ENCODE results near the gene RRAS2. TPM values are rescaled to one million over a fixed set of nuclear protein-coding genes. Genes with fewer than 3 reads are reported as not detected.

The RRAS2 gene
- total RNA-seq, 2 experiments from 2014 or later: 0.60 TPM; not detected in 1

DNA sequence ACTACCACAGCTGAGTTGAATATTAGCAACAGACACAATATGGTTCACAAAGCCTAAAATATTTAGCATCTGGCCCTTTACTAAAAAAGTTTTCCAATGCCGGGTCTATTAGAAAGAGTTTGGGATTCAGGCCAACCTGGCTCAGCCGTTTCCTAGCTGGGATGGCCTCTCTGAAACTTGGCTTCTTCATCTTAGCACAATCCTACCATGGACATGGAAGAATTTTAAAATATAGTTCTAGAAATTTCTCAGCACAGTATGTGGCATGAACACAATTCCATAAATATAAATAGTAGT, 103.8 kb downstream of the RRAS2 start:
- TF ChIP-seq, protein P1, sequence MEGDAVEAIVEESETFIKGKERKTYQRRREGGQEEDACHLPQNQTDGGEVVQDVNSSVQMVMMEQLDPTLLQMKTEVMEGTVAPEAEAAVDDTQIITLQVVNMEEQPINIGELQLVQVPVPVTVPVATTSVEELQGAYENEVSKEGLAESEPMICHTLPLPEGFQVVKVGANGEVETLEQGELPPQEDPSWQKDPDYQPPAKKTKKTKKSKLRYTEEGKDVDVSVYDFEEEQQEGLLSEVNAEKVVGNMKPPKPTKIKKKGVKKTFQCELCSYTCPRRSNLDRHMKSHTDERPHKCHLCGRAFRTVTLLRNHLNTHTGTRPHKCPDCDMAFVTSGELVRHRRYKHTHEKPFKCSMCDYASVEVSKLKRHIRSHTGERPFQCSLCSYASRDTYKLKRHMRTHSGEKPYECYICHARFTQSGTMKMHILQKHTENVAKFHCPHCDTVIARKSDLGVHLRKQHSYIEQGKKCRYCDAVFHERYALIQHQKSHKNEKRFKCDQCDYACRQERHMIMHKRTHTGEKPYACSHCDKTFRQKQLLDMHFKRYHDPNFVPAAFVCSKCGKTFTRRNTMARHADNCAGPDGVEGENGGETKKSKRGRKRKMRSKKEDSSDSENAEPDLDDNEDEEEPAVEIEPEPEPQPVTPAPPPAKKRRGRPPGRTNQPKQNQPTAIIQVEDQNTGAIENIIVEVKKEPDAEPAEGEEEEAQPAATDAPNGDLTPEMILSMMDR (conservative IDR thresholded peaks at IDR 0.05; ENCODE audit: low read length): no peak
- no peak for TF ChIP-seq EZH2phosphoT487 (IDR thresholded peaks at IDR 0.05; ENCODE audit: borderline replicate concordance, low read depth, low read length)
- Histone ChIP-seq H3K9me2 (ENCODE audit: insufficient read depth, low read length) (no peaks in the 10 kb centered on the region), H3K4me3 (ENCODE audit: low read depth, low read length, poor library complexity, severe bottlenecking) (no peak overlapping the region), H3K27ac (ENCODE audit: low read depth, low read length, poor library complexity, severe bottlenecking) (no peak overlapping the region), H2AFZ (ENCODE audit: low read length) (no peak overlapping the region), H3K4me1 (ENCODE audit: insufficient read depth, low read length, poor library complexity, severe bottlenecking) (no peaks in the 10 kb centered on the region), H3K4me2 (ENCODE audit: low read length) (no peak overlapping the region), H3K9me3 (ENCODE audit: low read length) (no peaks in the 10 kb centered on the region), H3K36me3 (ENCODE audit: insufficient read depth, low read length) (no peaks in the 10 kb centered on the region), H3K79me2 (ENCODE audit: insufficient read depth, low read depth, low read length) (no peaks in the 10 kb centered on the region), H4K20me1 (ENCODE audit: insufficient read depth, low read length) (no peaks in the 10 kb centered on the region)
- no peak for DNase-seq (ENCODE audit: low spot score)
- intact Hi-C loops (cut with micrococcal nuclease; ENCODE audit: unreplicated experiment): no loop called here
- ChIA-PET POLR2A (no interaction called here), CTCF (ENCODE audit: unreplicated experiment) (no interaction called here)
- no TSS peak for BruUV-seq (replicated peaks)

DNA sequence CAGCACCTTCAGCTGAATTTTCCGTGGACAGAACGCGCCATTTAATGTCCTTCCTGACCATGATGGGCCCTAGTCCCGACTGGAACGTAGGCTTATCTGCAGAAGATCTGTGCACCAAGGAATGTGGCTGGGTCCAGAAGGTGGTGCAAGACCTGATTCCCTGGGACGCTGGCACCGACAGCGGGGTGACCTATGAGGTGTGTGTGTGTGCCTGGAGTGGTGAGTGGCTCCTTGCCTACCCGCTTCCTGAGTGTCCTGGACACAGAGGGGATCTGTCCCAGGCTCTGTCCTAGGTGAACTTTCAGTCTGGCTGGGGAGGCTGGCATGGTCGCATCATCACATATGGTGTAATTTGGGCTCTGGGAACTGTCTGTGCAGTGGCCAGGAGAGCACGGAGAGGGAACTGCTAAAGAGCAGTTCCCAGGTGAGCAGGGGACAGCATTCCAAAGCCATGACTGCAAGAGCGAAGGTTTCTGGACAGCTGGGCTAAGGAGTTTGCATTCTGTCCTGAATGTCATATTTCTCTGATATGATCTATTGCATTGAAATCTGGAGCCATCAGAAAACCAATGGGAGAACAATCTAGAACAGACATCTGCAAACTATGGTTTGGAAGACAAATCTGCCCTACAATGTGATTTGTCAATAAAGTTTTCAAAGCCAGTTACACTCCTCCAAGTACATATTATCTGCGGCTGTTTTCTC, 104.3 kb downstream of the RRAS2 start:
- BruUV-seq (replicated peaks): no TSS peak
- ChIA-PET CTCF (ENCODE audit: unreplicated experiment) (no interaction called here), POLR2A (no interaction called here)
- intact Hi-C loops (cut with micrococcal nuclease; ENCODE audit: unreplicated experiment): no loop called here
- Histone ChIP-seq H3K27ac (ENCODE audit: low read depth, low read length, poor library complexity, severe bottlenecking) (no peak overlapping the region), H3K36me3 (ENCODE audit: insufficient read depth, low read length) (no peaks in the 10 kb centered on the region), H3K79me2 (ENCODE audit: insufficient read depth, low read depth, low read length) (no peaks in the 10 kb centered on the region), H3K9me2 (ENCODE audit: insufficient read depth, low read length) (no peaks in the 10 kb centered on the region), H4K20me1 (ENCODE audit: insufficient read depth, low read length) (no peaks in the 10 kb centered on the region), H3K9me3 (ENCODE audit: low read length) (no peaks in the 10 kb centered on the region), H2AFZ (ENCODE audit: low read length) (no peak overlapping the region), H3K4me3 (ENCODE audit: low read depth, low read length, poor library complexity, severe bottlenecking) (no peak overlapping the region), H3K4me2 (ENCODE audit: low read length) (no peak overlapping the region), H3K4me1 (ENCODE audit: insufficient read depth, low read length, poor library complexity, severe bottlenecking) (no peaks in the 10 kb centered on the region)
- TF ChIP-seq, protein P1 (conservative IDR thresholded peaks at IDR 0.05; ENCODE audit: low read length): no peak
- no peak for TF ChIP-seq EZH2phosphoT487 (IDR thresholded peaks at IDR 0.05; ENCODE audit: borderline replicate concordance, low read depth, low read length)
- DNase-seq (ENCODE audit: low spot score): no peak

DNA sequence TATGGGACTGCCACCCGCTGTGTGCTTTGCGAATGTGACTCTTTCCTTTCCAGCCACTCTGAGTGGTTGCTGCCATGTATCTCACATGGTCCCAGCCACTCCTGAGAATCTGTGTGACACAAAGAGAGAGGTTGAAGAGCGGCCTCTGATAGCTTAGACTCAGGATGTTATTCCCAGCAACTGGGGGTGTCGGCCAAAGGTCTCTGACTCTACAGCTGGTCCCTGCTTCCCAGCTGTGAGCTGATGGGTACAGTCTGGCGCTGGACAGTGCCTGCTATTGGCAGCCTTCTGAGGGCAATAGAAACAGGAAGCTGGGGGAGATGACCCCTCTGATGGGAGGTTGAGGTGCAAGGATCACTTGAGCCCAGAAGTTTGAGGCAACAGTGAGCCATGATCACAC, 105.1 kb downstream of the RRAS2 start:
- POLR2A ChIA-PET: no interaction called here
- BruUV-seq (replicated peaks): no TSS peak
- Histone ChIP-seq H3K36me3 (ENCODE audit: insufficient read depth, low read length) (no peaks in the 10 kb centered on the region), H3K79me2 (ENCODE audit: insufficient read depth, low read depth, low read length) (no peaks in the 10 kb centered on the region), H3K9me2 (ENCODE audit: insufficient read depth, low read length) (no peaks in the 10 kb centered on the region), H3K4me3 (ENCODE audit: low read depth, low read length, poor library complexity, severe bottlenecking) (no peak overlapping the region), H3K4me2 (ENCODE audit: low read length) (no peak overlapping the region), H3K27ac (ENCODE audit: low read depth, low read length, poor library complexity, severe bottlenecking) (no peak overlapping the region), H2AFZ (ENCODE audit: low read length) (no peak overlapping the region), H3K9me3 (ENCODE audit: low read length) (no peaks in the 10 kb centered on the region), H3K4me1 (ENCODE audit: insufficient read depth, low read length, poor library complexity, severe bottlenecking) (peaks cover 4% of the 10 kb centered on the region), H4K20me1 (ENCODE audit: insufficient read depth, low read length) (no peaks in the 10 kb centered on the region)
- no peak for TF ChIP-seq EZH2phosphoT487 (IDR thresholded peaks at IDR 0.05; ENCODE audit: borderline replicate concordance, low read depth, low read length)
- TF ChIP-seq, protein P1 (conservative IDR thresholded peaks at IDR 0.05; ENCODE audit: low read length): no peak
- DNase-seq (ENCODE audit: low spot score): no peak
- CTCF ChIA-PET (ENCODE audit: unreplicated experiment): no interaction called here
- intact Hi-C loops (cut with micrococcal nuclease; ENCODE audit: unreplicated experiment): no loop called here
